Upper lobe of left lung (tissue), 4 donors: Measurements from ENCODE around the gene ZDHHC11B.
"Not testable (repeated sequence)": the region's sequence is repeated elsewhere in the genome, so short reads cannot be mapped to it uniquely, and the experiment has no call there.

Experiments used
- CTCF ChIP-seq, 6 experiments: fragments of 450-650 bp in 4 of 6; fragments of 200-600 bp in 2 of 6; sonication (generic) in 2 of 6; IDR thresholded peaks; one replicate each; pipeline ENCODE4 v1.5.1; 2016 to 2019; ENCODE audit warnings: antibody characterized with exemption in 6 of 6
- EP300 ChIP-seq, 4 donors: sonication (generic); formaldehyde crosslinking; IDR thresholded peaks; one replicate each; pipeline ENCODE4 v1.5.1; 2017; ENCODE audit warnings: antibody characterized with exemption in 4 of 4, control low read depth in 2 of 4
- POLR2A ChIP-seq, 4 donors: fragments of 450-650 bp; IDR thresholded peaks; one replicate each; pipeline ENCODE4 v1.5.1; 2016 to 2017; ENCODE audit warnings: antibody characterized with exemption in 4 of 4, mild to moderate bottlenecking in 2 of 4

GRCh38 chr5:747303-747844 is 37.2 kb downstream of the ZDHHC11B start:
- TF ChIP-seq CTCF, EP300, POLR2A (IDR thresholded peaks at IDR 0.05): not testable (repeated sequence)
